HL-60/S4 treated with phorbol 12-myristate 13-acetate at 8.2 ng/mL for 4 days and 3 days (cell line): ENCODE measurements around the gene BAZ1B.
"Not testable (repeated sequence)": the region's sequence is repeated elsewhere in the genome, so short reads cannot be mapped to it uniquely, and the experiment has no call there.

Experiments
- in situ Hi-C: fragments of 300-500 bp; cut with MboI; formaldehyde crosslinking; loops from 2 replicates; pipeline ENCODE4 v1.15.0; 2022; ENCODE audit warnings: low sequenced_read_pairs

Gene BAZ1B

DNA sequence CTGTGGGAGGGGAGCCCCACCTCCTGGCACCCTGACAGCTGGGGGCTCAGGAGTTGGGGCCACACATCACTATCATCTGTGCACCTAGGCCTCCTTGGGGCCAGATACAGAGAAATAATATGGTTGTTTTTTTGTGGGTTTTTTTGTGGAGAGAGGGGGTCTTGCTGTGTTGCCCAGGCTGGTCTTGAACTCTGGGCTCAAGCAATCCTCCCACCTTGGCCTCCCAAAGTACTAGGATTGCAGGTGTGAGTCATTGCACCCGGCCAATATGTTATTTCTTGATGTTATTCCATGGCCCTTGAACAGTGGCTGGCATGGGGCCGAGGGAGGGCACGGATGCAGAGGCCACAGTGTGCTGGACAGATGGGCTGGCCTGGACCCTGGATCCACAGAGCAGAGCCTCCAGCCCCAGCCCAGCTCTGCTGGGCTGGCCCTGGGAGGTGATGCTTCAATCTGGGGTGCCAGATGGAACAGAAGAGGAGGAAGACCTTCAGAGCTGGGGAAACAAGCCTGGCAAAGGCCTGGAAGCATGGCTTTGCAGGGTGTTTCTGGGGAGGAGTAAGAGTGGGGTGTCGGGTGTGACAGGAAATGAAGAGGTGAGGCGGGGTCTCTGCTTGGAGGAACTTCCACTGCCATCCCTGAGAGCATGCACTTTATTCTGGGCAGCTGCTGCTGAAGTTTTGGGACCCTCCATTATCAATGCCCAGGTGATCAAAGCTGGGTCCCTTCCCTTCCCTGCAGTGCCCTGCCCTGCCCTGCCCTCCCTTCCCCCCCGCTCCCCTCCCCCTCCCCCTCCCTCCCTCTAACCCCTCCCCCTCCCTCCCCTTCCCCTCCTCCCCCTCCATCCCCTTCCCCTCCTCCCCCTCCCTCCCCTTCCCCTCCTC lies 92.2 kb downstream of the BAZ1B start:
- in situ Hi-C loops: no loop called here

GRCh38 chr7:73429215-73429614 lies 92.9 kb downstream of the BAZ1B start:
- in situ Hi-C loops: no loop called here

DNA sequence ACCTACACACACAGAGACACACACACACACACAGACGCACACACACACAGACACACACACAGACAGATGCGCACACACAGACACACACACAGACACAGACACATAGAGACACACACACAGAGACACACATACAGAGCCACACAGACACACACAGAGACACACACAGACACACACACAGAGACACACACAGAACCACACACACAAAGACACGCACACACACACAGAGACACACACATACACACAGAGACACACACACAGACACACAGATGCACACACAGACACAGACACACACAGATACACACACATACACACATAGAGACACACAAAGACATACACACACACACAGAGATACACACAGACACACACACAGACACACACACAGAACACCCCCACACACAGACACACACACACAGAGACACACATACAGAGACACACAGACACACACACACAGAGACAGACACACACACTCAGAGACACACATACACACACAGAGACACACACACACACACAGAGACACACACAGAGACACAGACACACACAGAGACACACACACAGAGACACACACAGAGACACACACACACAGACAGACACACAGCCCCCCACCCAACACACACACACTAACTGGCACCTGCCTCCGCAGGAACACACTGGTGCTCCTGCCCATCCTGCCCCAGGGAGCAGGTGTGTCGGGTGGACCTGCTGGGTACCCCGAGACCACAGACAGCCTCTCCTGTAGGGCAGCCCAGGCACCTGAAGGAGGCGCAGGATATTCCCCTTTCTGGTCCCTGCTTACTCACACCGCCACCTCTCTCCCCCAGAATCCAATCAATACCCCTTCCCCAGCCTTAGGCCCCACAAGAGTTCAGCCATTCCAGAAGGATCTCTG lies 93.9 kb downstream of the BAZ1B start:
- in situ Hi-C loops: no loop called here

DNA sequence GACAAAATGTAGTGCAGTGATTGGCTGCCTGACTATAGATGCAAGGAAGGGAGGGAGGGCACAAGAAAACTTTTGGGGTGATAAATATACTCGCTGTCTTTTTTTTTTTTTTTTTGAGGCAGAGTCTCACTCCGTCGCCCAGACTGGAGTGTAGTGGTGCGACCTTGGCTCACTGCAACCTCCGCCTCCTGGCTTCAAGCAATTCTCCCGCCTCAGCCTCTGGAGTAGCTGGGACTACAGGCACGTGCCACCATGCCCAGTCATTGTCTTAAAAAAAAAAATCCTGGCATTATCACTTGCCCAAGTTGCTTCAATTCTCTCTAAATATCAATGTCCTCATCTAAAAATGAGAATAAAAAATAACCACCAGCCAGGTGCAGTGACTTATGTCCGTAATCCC lies 96.1 kb downstream of the BAZ1B start:
- in situ Hi-C loops: no loop called here

GRCh38 chr7:73425356-73425983 lies 96.6 kb downstream of the BAZ1B start:
- in situ Hi-C loops: no loop called here

GRCh38 chr7:73424489-73424885 lies 97.6 kb downstream of the BAZ1B start:
- in situ Hi-C loops: no loop called here

- in situ Hi-C loops: no loop called here
Measured at GRCh38 chr7:73423519-73424488, 98.3 kb downstream of the BAZ1B start.

DNA sequence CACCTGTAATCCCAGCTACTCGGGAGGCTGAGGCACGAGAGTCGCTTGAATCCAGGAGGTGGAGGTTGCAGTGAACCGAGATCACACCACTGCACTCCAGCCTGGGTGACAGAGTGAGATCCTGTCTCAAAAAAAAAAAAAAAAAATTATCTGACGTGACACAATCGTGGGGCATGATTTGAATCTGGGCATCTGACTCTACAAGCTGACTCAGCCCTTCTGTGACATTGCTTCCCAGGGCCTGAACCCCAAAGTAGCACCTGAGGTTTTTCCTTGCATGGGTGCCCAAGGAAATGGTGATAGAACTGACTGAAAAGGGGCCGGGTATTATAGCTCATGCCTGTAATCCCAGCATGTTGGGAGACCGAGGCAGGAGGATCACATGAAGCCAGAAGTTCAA lies 101.5 kb downstream of the BAZ1B start:
- in situ Hi-C loops: not testable (repeated sequence)

DNA sequence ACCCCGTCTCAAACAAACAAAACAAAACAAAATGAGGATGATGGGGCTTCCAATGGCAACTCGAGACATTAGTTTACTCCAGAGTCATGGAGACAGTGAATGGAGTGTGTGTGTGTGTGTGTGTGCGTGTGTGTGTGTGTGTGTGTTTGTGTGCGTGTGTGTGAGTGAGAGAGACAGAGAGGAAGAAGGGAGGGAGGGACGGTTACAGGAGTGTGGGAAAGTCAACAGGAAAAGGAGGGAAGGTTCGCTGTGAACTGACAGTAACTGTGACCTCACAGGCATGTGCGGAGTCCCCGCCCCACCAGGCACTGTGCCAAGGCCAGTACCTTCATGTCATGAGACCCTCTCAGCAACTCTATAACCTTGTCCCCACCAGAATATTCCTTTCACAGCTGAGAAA lies 102.1 kb downstream of the BAZ1B start:
- in situ Hi-C loops: not testable (repeated sequence)

- in situ Hi-C loops: no loop called here
Measured at GRCh38 chr7:73418113-73418703, 103.9 kb downstream of the BAZ1B start.

- in situ Hi-C loops: not testable (repeated sequence)
Measured at GRCh38 chr7:73410541-73411131, 111.5 kb downstream of the BAZ1B start.

GRCh38 chr7:73404860-73405259 lies 117.2 kb downstream of the BAZ1B start:
- in situ Hi-C loops: not testable (repeated sequence)

DNA sequence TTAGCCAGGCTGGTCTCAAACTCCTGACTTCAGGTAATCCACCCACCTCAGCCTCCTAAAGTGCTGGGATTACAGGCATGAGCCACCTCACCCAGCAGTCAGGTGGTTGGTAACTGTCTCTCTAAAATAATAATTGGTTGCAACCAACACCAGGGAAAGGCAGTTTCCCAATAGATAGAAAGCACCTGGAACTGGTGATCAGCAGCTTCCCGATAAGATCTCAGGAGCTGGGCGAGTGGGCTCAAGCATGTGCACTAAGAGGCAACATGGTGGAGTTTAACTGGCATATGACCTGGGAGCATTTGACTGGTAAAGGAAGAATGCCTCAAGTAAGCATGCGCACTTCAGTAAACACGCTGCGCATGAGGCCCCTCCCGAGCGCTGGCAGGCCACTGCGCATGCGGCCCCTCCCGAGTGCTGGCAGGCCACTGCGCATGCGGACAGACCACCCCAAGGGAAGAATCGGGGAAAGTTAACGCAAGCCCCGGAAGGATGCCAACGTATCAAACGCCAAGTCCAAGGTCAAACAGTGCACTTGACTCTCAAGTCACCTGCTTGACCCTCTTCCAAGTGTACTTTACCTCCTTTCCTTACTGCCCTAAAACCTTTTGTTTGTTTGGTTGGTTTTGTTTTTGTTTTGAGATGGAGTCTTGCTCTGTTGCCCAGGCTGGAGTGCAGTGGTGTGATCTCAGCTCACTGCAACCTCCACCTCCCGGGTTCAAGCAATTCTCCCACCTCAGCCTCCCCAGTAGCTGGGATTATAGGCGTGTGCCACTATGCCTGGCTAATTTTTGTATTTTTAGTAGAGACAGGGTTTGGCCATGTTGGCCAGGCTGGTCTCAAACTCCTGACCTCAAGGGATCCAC lies 122.7 kb downstream of the BAZ1B start:
- in situ Hi-C loops: loop anchor here (25.0 kb wide), 1 partner anchor 88 kb away; no protein-coding TSS in a partner anchor

DNA sequence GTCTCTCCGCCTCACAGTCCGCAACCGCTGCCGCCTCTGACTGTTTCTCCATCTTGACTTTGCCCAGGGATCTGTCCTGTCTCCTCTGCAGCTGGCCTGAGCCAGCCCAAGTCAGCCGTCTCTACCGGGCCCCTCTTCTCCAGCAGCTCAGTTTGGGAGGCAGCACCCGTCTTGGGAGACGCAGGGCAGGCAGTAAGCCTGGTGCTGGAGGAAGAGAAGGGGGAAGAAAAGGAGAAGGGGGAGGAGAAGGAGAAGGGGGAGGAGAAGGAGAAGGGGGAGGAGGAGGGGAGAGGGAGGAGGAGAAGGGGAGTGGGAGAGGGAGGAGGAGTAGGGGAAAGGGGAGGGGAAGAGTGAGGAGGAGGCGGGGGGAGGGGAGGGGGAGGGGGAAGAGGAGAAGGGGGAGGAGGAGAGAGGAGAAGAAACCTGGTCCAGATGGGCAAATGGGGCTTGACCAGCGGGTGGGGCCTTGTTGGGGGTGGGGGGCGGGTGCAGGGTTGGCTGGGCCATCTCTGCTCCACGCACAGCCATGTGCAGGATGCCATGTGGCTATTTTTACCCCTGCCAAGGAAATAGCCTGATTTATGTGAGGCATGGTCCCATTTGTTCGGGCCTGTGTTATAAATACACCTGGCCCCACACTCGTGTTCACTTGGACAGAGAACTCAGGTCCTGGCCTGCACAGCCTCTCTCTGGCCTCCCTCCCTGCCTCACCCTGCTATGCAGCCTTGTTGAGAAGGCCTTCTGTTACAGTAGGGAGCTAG lies 124.4 kb downstream of the BAZ1B start:
- in situ Hi-C loops: loop anchor here (25.0 kb wide), 1 partner anchor 90 kb away; no protein-coding TSS in a partner anchor

- in situ Hi-C loops: loop anchor here (25.0 kb wide), 1 partner anchor 91 kb away; no protein-coding TSS in a partner anchor
Measured at GRCh38 chr7:73395538-73396503, 126.3 kb downstream of the BAZ1B start.

DNA sequence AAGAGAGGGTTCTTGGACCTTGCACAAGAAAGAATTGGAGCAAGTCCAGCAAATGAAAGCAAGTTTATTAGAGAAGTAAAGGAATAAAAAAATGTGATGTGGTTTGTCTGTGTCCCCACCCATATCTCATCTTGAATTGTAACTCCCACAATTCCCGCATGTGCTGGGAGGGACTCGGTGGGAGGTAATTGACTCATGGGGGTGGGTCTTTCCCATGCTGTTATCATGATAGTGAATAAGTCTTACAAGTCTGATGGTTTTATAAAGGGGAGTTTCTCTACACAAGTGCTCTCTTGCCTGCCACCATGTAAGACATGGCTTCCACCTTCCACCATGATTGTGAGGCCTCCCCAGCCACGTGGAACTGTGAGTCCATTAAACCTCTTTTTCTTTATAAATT lies 127.7 kb downstream of the BAZ1B start:
- in situ Hi-C loops: loop anchor here (25.0 kb wide), 1 partner anchor 93 kb away; no protein-coding TSS in a partner anchor
